ENCODE data around the gene HPSE2.

GRCh38 chr10:98619446-98619845, 616.2 kb downstream of the HPSE2 start:
- TF ChIP-seq CTCF (IDR thresholded peaks at IDR 0.05 in 4 of 5, conservative IDR thresholded peaks at IDR 0.05 in 1 of 5) (no peak), POLR2A (IDR thresholded peaks at IDR 0.05) (no peak)

Data from gastrocnemius medialis (tissue), 4 donors.